Dermis blood vessel endothelial cell (primary cell): Measurements from ENCODE around the gene DEGS2. TPM values are rescaled to one million over a fixed set of nuclear protein-coding genes. Genes with fewer than 3 reads are reported as not detected.
"Not testable (repeated sequence)": the region's sequence is repeated elsewhere in the genome, so short reads cannot be mapped to it uniquely, and the experiment has no call there.

ENCODE experiments used
- DNase-seq: peaks from one replicate; pipeline ENCODE4 v3.0.0; 2010
- total RNA-seq: library from RNA; depleted of rRNA; stranded (reverse); fragments of >200 nt; gene quantifications from 2 replicates; pipeline ENCODE4 v1.2.3, GENCODE V29; 2014

Gene DEGS2
- 0.68 and 2.0 TPM in 2 replicates for total RNA-seq

DNA sequence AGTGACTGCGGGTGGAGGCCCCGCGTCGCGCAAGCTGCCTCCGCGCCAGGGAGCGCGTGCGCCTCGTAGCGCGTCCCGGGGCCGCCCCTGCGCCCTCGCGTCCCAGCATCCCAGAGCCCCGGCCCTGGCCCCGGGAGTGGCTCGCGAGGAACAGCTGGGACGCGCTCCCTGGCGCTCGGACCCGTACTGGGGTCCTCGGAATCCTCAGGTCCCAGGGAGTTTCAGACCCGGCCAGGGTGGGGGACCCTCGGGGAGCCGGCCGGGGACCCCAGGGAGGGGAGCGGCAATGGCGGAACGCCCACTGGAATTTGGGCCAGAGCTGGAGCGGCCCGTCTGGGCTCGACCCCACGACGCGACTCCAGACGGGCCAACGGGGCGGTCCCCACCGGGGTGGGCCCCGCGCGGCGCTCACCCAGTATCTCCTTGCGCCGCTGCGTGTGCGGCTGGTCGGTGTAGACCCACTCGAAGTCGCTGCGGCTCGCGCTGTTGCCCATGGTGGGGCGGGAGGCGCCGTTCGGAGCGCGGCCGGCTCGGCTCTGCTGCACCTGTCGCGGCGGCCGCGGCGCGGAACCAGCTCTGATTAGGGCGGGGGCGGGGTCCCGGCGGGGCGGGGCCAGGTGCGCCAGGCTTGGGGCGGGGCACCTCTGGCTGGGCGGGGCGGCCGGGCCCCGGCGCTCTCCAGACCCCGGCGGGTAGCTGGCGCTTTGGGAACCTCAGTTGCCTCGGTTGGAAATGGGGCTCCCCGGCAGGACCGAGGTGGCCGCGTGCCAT lies at the start of gene DEGS2:
TSS of gene DEGS2 (minus strand) at position 552 of the 771 bp plus-strand sequence. CDS start at position 494, 58 bp downstream.
- DNase-seq: no peak

DNA sequence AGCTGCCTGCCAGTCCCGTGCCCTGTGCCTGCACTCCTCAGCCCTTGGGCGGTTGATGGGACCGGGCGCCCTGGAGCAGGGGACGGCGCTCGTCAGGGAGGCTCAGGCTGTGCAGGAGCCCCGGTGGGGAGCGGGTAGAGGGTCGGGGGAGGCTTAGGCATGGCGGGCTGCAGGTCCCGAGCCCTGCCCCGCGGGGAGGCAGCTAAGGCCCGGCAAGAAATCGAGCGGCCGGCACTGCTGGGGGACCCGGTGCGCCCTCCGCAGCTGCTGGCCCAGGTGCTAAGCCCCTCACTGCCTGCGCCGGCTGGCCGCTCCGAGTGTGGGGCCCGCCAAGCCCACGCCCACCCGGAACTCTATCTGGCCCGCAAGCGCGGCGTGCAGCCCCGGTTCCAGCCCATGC lies 48.7 kb upstream of the DEGS2 start:
- not testable (repeated sequence) for DNase-seq

DNA sequence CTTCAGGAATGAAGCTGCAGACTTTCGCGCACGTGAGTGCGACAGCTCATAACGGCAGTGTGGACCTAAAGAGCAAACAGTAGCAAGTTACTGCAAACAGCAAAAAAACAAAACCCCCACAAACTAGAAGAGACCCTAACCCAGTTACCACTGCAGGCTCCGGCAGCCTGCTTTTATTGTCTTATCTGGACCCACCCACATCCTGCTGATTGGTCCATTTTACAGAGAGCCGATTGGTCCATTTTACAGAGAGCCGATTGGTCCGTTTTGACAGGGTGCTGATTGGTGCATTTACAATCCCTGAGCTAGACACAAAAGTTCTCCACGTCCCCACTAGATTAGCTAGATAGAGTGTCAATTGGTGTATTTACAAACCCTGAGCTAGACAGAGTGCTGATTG lies 48.1 kb upstream of the DEGS2 start:
- not testable (repeated sequence) for DNase-seq

GRCh38 chr14:100204835-100205167 lies 45.4 kb upstream of the DEGS2 start:
- DNase-seq: not testable (repeated sequence)

DNA sequence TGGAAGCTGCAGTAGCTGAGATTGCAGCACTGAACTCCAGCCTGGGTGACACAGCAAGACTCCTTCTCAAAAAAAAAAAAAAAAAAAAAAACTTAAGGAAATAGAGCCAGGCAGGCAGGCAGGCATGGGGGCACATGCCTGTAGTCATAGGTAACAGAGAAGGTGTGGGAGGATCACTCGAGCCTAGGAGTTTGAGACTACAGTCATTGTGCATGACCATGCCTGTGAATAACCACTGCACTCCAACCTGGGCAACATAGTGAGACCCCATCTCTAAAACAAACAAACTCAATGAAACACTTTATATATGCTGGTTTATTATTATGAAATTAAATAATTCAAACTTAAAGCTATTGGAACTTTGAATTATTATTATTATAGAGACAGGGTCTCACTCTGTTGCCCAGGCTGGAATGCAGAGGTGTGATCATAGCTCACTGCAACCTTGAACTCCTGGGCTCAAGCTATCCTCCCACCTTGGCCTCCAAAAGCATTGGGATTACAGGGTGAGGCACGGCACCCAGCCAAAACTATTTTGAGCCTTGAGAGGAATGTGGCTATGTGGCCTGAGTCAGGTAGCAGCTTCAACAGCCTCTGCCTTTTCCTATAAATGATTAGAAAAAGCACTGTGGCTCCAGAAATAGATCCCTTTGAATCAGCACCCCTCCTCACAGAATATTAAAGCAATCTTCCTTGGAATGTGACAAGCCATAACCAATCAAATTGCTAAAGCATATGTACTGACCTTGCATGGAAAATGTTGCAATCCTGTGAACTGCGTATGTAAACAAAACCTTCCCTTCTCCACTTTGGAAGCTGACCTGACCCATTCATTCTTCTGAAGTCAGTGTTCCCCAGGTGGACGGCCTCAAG lies 44.8 kb upstream of the DEGS2 start:
- DNase-seq: no peak

GRCh38 chr14:100203146-100203545 lies 43.7 kb upstream of the DEGS2 start:
- DNase-seq: no peak

GRCh38 chr14:100202712-100203111 lies 43.3 kb upstream of the DEGS2 start:
- no peak for DNase-seq

- no peak for DNase-seq
Observed at GRCh38 chr14:100201701-100202100, 42.3 kb upstream of the DEGS2 start.

- no peak for DNase-seq
Observed at GRCh38 chr14:100200311-100200710, 40.9 kb upstream of the DEGS2 start.

DNA sequence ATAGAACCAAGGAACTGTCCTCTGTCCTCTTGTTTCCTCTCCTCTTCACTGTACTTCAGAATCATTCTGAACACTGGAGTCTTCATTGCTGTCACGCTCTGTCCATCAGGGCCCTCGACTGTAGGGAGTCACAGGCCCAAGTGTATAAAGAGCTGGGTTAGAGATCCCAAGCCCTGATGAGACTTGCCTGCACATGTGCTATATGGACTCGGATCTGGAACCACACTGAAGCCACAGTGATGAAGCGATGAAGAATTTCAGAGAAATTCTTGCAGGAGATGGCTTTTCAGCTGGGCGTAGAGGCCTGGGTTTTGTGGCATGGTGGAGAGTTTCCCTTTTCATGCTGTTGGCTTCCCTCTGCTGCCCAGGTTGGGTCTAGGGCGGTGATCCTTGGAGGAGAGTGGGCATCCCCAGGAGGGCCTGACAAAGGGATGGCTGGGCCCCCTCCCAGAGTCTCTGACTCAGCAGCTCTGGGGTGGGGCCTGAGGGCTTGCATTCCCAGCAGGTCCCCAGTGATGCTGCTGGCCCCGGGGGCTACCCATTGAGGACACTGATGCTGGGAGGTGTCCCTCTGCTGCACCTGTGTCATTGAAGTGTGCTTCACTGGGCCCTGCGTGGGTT lies 39.9 kb upstream of the DEGS2 start:
- DNase-seq: no peak

DNA sequence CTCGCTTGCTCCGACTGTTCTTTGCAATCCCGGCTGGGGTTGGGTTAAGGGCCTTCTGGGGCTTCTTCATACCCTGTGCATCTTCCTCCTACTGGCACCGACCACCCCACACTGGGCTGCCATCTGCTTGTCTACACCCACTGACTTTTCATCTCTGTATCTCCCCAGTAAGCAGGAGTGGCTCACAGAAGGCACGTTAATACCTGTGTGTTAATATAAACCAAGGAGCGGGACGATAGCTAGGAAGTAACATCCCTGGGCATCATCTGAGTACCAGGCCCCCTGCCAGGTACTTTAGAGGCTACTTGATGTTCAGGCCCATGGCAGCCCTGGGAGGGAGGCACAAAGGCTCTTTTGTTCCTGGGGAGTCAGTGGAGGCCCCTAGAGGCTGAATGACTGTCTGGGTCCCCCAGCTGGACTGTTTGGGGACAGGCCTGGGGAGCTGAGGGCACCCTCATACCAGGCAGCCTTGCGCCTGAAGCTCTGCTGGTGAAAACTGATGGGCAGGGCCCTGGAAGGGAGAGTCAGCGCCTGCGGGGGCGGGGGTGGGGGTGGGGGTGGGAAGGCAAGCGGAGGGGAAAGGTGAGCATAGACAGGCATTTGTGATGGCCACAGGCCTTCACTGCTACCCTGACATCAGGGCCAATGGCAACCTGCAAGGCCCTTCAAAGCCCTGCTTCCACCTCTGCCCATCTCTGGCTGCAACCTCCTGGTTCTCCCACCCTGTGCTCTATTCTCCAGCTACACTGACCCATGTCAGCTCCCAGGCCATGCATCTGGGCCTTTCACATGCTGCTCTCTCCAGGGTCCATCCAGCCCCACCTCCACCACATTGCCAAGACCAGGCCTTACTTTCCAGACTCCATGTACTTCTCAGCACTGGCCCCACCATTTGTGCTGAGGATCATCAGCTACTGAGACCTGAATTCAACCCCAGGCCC lies 34.2 kb upstream of the DEGS2 start:
- DNase-seq: no peak

GRCh38 chr14:100192672-100193416 lies 33.4 kb upstream of the DEGS2 start:
- peak; percentile 98 for DNase-seq

- no peak for DNase-seq
Observed at GRCh38 chr14:100192250-100192671, 32.8 kb upstream of the DEGS2 start.

DNA sequence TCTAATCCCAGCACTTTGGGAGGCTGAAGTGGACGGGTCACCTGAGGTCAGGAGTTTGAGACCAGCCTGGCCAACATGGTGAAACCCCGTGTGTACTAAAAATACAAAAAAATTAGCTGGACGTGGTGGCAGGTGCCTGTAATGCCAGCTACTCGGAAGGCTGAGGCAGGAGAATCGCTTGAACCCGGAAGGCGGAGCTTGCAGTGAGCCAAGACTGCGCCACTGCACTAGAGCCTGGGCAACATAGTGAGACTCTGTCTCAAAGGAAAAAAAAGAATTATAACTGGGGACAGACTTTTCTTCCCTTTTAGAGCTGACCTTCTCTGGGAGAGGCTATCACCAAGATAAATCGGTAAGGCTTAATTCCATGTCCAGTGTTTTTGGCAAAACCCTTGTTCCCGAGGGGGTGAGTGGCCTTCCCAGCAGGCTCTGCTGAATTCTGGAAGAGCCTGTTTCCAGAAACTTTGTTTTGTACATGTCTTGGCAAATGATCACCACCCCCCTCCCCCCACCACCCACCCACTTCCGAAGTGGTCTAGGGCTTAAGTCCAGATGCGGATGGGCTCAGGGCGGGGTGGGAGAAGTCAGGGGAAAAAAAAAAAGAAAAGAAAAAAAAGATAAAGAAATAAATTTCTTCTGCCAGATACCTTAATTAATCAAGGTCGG lies 32.3 kb upstream of the DEGS2 start:
- DNase-seq: no peak

GRCh38 chr14:100190126-100190525 lies 30.7 kb upstream of the DEGS2 start:
- no peak for DNase-seq

DNA sequence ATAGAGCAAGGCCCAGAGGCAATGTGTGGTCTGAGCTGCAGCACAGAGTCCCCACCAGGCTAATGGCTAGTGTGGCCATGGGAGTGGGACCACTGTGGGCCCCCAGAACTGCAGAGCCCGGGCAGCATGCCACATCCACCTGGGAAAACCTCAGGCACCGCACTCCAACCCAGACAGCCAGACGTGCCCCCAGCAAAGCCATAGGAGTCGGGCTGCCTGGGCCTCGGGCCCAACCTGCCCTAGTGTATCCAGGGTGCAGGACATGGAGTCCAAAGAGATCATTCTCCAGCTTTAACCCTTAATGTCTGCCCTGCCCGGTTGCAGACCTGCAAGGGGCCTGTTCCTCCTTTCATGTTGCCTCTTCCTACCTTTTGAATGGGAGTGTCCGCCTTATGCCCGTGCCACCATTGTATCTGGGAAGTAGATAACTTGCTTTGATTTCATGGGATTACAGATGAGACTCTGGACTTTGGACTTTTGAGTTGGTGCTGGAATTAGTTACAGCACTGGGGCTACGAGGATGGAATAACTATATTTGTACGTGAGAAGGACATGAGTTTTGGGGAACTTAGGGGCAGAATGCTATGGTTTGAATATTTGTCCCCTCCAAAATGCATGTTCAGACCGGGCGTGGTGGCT lies 29.1 kb upstream of the DEGS2 start:
- no peak for DNase-seq

DNA sequence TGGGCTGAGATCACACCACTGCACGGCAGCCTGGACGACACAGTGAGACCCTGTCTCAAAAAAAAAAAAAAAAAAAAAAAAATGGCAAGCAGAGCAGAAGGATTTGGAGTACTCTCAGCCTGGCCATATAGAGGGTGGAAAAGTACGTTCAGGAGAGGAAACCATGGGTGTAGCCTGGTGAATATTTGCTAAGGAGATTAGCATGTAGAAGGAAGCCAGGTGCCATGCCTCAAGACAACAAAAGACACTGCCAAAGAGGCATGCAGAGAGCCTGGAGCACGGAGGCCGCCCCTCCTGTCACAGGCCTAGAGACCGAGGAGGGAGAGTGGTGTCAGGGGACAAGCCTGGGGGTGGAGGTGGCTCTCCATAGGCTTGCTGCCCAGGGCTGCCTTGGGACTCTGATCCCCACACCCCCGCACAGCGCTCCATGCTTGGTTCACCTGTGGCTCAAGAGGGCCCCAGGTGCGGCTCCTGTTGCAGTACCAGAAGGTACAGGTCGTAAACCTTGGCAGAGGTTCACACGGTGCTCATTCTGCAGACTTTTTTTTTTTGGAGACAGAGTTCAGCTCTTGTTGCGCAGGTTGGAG lies 27.9 kb upstream of the DEGS2 start:
- DNase-seq: no peak

GRCh38 chr14:100181876-100182551 lies 22.6 kb upstream of the DEGS2 start:
- DNase-seq: not testable (repeated sequence)

DNA sequence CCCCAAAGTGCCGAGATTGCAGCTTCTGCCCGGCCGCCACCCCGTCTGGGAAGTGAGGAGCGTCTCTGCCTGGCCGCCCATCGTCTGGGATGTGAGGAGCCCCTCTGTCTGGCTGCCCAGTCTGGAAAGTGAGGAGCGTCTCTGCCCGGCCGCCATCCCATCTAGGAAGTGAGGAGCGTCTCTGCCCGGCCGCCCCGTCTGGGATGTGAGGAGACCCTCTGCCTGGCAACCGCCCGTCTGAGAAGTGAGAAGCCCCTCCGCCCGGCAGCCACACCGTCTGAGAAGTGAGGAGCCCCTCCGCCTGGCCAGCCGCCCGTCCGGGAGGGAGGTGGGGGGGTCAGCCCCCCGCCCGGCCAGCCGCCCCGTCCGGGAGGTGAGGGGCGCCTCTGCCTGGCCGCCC lies 21.2 kb upstream of the DEGS2 start:
- not testable (repeated sequence) for DNase-seq
